ENCODE measurements around the gene SLC38A1. TPM values are rescaled to one million over a fixed set of nuclear protein-coding genes. Genes with fewer than 3 reads are reported as not detected.

The SLC38A1 gene
- total RNA-seq, 2 experiments from 2014 or later: 114 to 163 TPM

DNA sequence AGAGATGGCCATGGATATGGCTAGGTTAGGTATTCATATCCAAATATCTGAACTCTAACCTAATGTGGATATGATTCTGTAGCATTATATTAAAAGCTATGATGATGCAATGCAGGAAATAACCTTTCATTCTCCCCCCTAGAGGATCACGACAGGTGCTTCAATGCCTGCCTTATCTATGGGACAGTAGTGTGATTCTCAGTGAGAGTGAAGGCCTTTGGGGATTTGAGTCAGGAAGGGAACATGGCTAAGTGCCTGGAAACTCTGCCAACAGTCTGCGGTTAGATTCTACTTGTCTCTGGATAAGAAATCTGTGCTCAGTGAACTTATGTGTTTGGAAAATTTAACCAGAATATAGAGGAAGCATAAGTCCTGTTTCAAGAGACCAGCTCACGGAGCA is 81.8 kb downstream of the SLC38A1 start:
- no peak overlapping the region for H3K4me3 ChIP-seq (ENCODE audit: low read depth, low read length, poor library complexity, severe bottlenecking)
- intact Hi-C loops (cut with micrococcal nuclease; ENCODE audit: unreplicated experiment): no loop called here
- H3K27ac ChIP-seq (ENCODE audit: low read depth, low read length, poor library complexity, severe bottlenecking): no peak overlapping the region
- H3K9me3 ChIP-seq (ENCODE audit: low read length): no peaks in the 10 kb centered on the region
- H2AFZ ChIP-seq (ENCODE audit: low read length): no peak overlapping the region
- H3K36me3 ChIP-seq (ENCODE audit: insufficient read depth, low read length): peaks cover 83% of the 10 kb centered on the region
- no peak for DNase-seq (ENCODE audit: low spot score)
- ChIA-PET CTCF (ENCODE audit: unreplicated experiment) (no interaction called here), POLR2A (interaction anchor here (0.7 to 1.5 kb wide), 4 partner anchors 21 to 712 kb away, joined by 3 to 5 read pairs (median 3); no protein-coding TSS in a partner anchor)
- no peaks in the 10 kb centered on the region for H3K9me2 ChIP-seq (ENCODE audit: insufficient read depth, low read length)
- H3K79me2 ChIP-seq (ENCODE audit: insufficient read depth, low read depth, low read length): no peaks in the 10 kb centered on the region
- no peaks in the 10 kb centered on the region for H3K4me1 ChIP-seq (ENCODE audit: insufficient read depth, low read length, poor library complexity, severe bottlenecking)
- H3K4me2 ChIP-seq (ENCODE audit: low read length): no peak overlapping the region
- H4K20me1 ChIP-seq (ENCODE audit: insufficient read depth, low read length): no peaks in the 10 kb centered on the region
- TF ChIP-seq, protein P1, sequence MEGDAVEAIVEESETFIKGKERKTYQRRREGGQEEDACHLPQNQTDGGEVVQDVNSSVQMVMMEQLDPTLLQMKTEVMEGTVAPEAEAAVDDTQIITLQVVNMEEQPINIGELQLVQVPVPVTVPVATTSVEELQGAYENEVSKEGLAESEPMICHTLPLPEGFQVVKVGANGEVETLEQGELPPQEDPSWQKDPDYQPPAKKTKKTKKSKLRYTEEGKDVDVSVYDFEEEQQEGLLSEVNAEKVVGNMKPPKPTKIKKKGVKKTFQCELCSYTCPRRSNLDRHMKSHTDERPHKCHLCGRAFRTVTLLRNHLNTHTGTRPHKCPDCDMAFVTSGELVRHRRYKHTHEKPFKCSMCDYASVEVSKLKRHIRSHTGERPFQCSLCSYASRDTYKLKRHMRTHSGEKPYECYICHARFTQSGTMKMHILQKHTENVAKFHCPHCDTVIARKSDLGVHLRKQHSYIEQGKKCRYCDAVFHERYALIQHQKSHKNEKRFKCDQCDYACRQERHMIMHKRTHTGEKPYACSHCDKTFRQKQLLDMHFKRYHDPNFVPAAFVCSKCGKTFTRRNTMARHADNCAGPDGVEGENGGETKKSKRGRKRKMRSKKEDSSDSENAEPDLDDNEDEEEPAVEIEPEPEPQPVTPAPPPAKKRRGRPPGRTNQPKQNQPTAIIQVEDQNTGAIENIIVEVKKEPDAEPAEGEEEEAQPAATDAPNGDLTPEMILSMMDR (conservative IDR thresholded peaks at IDR 0.05; ENCODE audit: low read length): no peak
- TF ChIP-seq EZH2phosphoT487 (IDR thresholded peaks at IDR 0.05; ENCODE audit: borderline replicate concordance, low read depth, low read length): no peak
- BruUV-seq (replicated peaks): no TSS peak

DNA sequence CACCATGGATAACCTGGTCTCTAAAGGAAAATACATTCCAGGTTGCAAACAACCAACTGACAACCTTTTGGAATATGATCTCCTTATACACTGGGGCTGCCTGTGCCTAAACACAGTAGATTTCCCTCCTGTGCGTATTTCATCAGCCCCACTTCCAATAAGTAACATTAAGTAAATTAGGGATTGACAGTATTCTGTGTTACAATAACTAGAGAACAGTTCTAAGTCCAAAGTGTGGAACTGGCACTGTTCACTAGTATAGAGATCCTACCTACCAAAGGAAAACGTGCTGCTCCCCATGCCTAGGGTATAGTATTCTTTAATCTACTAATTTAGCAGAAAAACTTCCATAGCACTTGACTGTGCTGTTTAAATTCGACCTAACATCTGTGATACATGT is 82.8 kb downstream of the SLC38A1 start:
- BruUV-seq (replicated peaks): no TSS peak
- Histone ChIP-seq H2AFZ (ENCODE audit: low read length) (no peak overlapping the region), H3K4me1 (ENCODE audit: insufficient read depth, low read length, poor library complexity, severe bottlenecking) (no peaks in the 10 kb centered on the region), H3K27ac (ENCODE audit: low read depth, low read length, poor library complexity, severe bottlenecking) (no peak overlapping the region), H3K4me2 (ENCODE audit: low read length) (no peak overlapping the region), H3K79me2 (ENCODE audit: insufficient read depth, low read depth, low read length) (no peaks in the 10 kb centered on the region), H4K20me1 (ENCODE audit: insufficient read depth, low read length) (no peaks in the 10 kb centered on the region), H3K9me3 (ENCODE audit: low read length) (no peaks in the 10 kb centered on the region), H3K36me3 (ENCODE audit: insufficient read depth, low read length) (peaks cover 77% of the 10 kb centered on the region), H3K9me2 (ENCODE audit: insufficient read depth, low read length) (no peaks in the 10 kb centered on the region), H3K4me3 (ENCODE audit: low read depth, low read length, poor library complexity, severe bottlenecking) (no peak overlapping the region)
- no peak for TF ChIP-seq EZH2phosphoT487 (IDR thresholded peaks at IDR 0.05; ENCODE audit: borderline replicate concordance, low read depth, low read length)
- TF ChIP-seq, protein P1 (conservative IDR thresholded peaks at IDR 0.05; ENCODE audit: low read length): no peak
- intact Hi-C loops (cut with micrococcal nuclease; ENCODE audit: unreplicated experiment): no loop called here
- no peak for DNase-seq (ENCODE audit: low spot score)
- POLR2A ChIA-PET: no interaction called here
- CTCF ChIA-PET (ENCODE audit: unreplicated experiment): no interaction called here

DNA sequence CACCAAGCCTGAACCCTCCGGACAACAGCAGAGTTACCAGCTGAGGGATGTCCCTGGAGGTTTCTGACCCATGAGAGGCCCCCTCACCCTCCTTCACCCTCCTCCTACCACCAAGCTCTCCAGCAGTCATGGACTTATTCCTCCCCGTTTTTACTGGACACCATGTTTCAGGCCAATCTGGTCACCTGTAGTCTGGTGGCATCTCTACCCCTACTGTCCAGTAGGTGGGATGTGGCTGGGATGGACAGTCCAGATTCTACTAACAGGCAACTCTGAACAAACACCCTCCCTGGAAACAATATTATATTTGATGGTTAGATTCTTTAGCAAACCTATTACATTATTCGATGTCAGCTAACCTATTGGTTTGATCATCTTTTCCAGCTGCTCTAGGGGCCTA is 83.2 kb downstream of the SLC38A1 start:
- peaks cover 77% of the 10 kb centered on the region for H3K36me3 ChIP-seq (ENCODE audit: insufficient read depth, low read length)
- no peak for TF ChIP-seq EZH2phosphoT487 (IDR thresholded peaks at IDR 0.05; ENCODE audit: borderline replicate concordance, low read depth, low read length)
- TF ChIP-seq, protein P1 (conservative IDR thresholded peaks at IDR 0.05; ENCODE audit: low read length): no peak
- H2AFZ ChIP-seq (ENCODE audit: low read length): no peak overlapping the region
- H3K9me3 ChIP-seq (ENCODE audit: low read length): no peaks in the 10 kb centered on the region
- ChIA-PET POLR2A (no interaction called here), CTCF (ENCODE audit: unreplicated experiment) (no interaction called here)
- intact Hi-C loops (cut with micrococcal nuclease; ENCODE audit: unreplicated experiment): no loop called here
- H3K4me1 ChIP-seq (ENCODE audit: insufficient read depth, low read length, poor library complexity, severe bottlenecking): no peaks in the 10 kb centered on the region
- H4K20me1 ChIP-seq (ENCODE audit: insufficient read depth, low read length): no peaks in the 10 kb centered on the region
- no peaks in the 10 kb centered on the region for H3K79me2 ChIP-seq (ENCODE audit: insufficient read depth, low read depth, low read length)
- H3K4me2 ChIP-seq (ENCODE audit: low read length): no peak overlapping the region
- no peak overlapping the region for H3K27ac ChIP-seq (ENCODE audit: low read depth, low read length, poor library complexity, severe bottlenecking)
- no peaks in the 10 kb centered on the region for H3K9me2 ChIP-seq (ENCODE audit: insufficient read depth, low read length)
- H3K4me3 ChIP-seq (ENCODE audit: low read depth, low read length, poor library complexity, severe bottlenecking): no peak overlapping the region
- BruUV-seq (replicated peaks): no TSS peak
- DNase-seq (ENCODE audit: low spot score): no peak

Measured in OCI-LY7 (cell line).